GM19023 (cell line): Measurements from ENCODE around the gene BACH2.
"Not testable (repeated sequence)": the region's sequence is repeated elsewhere in the genome, so short reads cannot be mapped to it uniquely, and the experiment has no call there.

Experiments
- ATAC-seq: cut with Tn5 transposase; IDR thresholded peaks from one replicate; pipeline ENCODE4 v1.9.1; 2021; ENCODE audit warnings: mild to moderate bottlenecking, moderate library complexity; ENCODE audit not compliant: unreplicated experiment

BACH2 gene

DNA sequence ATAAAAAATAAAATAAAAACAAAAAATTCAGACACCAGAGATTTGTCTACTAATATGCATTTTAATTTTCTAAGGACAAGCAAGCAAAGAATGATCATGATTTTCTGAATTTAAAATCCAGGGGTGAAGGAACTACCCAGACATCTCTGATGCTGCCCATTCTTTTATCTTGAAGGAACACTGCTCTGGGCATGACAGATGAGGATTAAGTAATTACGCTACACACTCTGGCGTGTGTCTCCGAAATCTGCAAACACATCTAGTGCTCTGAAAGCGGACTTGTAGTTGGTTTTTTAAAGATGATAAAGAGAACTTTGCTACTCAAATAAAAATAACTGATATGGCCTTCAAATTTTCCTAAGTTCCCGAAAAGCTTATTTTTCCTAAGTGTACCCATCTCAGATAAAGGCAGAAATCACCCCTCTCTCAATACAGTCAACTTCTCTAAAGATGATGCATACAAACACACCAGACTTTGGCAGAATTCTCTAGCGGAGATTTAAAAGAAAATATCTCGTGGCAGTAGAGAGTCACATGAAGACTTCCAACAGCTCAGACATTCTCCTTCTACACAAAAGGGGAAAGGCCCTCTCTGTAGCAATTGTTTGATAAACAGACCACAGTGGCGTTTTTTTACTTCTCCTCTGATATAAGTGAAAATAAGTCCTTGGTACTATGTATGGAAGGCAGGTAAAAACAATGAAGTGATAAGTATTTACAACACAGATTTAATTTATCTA lies 133.8 kb downstream of the BACH2 start:
- ATAC-seq = no peak

DNA sequence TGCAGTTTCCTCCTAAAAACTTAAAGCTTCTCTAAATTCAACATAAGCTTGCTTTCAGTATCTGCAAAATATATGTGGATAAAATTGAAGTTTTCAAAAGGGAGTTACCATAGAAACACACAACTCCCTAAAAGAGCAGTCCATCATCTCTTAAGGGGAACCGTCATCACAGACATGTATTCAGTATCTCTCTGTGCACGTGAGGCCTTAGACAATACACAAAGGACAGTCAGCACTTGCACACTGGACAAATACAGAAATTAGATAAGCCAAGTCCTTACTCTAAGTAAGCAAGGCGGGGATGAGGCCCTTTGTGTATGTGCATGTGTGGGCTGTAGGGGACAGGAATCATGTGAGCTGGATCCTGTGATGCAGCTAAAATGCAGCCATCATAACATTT lies 136.6 kb downstream of the BACH2 start:
- ATAC-seq = no peak

DNA sequence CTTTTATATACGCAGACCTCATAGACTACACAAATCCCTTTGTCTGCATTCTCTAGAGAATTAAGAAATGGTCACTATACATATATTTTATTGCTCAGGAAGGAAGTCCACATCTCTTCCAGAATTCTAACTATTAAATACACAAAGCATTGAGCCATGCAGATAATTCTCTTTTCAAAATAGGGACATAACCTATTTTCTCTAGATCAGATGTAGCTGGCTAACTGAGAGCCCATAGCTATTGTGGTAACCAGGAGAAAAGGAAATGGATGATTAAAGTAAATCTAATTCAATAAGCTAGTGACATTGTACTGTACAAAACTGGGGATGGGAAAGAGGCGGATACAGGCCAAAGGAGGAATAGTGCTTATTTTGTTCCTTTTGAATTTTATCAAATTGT lies 137.2 kb downstream of the BACH2 start:
- ATAC-seq = no peak

DNA sequence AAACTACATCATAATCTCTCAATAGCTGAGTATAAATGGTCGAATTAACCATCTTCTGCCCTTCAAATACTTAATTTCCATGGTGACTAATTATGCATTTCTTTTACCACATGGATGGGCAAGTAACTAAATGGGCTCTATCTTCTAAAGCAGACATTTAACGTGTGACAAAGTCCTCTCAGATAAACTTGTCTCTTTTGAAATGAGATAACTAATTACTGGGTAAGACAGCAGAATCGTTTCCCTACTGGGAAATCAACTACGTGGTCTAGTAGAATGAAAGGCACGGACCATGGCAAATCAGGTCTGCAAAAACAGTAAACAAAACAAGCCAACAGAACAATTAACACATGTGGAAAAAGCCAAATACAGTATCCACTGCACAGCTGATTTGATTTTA lies 137.7 kb downstream of the BACH2 start:
- no peak for ATAC-seq

DNA sequence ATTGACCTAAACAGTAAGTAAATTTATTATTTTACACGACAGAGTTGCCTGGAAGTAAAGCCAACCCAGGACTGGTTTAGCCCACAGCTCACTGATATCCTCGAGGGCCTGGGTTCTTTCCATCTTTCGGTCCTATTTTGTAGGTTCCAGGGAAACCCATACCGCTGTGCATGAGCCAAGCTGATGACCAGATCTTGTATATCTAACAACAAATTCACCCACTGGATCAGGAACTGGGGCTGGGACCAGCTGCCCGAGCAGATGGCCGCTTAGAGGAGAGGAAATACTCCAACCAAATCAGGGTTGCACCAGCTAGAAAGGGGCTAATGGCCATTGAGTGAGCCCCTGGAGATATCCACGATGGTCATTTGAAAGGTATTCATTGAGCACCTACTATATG lies 139.2 kb downstream of the BACH2 start:
- ATAC-seq = no peak

DNA sequence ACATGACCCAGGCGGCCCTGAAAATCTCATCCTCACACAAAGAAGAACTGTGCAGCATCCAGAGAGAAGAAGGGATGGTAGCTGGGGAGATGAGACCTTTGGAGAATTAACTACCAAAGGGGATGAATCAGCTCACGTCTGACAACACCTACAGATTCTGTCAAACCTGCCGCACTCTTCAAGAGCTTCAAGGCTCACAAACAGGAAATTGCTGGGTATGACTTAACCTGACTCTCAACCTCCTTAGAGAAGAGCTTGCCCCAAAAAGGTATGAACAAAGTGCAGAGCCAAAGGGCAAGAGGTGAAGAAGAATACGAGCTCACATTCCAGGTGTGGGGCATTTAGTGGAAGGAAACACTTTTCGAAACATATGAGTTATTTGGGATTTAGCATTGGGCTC lies 139.8 kb downstream of the BACH2 start:
- ATAC-seq = no peak

DNA sequence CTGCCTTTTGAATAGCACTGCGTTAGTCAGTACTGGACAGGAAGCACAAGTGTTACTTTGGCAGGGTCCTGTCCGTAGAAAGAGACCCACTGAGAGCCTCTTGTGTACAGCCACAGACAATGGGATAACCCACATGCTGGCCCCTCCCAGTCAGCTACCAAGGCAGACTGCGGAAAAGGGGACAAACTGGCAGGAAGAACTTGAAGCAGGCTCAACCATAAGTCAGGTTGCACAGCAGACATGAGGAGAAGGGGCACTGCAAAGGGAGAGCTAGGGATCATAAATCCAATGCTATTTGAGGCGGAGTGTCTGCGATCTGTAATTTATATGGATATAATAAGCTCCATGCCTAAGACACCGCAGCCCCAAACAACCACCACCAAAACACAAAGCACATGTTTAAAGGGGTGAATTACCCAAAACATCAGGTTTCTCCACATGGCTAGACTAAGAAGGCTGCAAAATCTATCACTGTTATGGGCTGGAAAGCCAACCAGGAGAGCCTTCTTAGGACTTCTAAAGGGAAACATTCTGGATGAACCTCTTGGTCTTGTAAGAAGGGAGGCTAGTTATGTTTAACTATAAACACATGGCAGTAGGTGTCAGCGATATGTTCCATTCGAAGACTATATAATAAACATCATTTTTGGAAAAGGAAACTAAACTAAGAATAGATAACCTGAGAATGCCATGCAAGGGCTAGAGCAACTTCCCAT lies 141.7 kb downstream of the BACH2 start:
- no peak for ATAC-seq

DNA sequence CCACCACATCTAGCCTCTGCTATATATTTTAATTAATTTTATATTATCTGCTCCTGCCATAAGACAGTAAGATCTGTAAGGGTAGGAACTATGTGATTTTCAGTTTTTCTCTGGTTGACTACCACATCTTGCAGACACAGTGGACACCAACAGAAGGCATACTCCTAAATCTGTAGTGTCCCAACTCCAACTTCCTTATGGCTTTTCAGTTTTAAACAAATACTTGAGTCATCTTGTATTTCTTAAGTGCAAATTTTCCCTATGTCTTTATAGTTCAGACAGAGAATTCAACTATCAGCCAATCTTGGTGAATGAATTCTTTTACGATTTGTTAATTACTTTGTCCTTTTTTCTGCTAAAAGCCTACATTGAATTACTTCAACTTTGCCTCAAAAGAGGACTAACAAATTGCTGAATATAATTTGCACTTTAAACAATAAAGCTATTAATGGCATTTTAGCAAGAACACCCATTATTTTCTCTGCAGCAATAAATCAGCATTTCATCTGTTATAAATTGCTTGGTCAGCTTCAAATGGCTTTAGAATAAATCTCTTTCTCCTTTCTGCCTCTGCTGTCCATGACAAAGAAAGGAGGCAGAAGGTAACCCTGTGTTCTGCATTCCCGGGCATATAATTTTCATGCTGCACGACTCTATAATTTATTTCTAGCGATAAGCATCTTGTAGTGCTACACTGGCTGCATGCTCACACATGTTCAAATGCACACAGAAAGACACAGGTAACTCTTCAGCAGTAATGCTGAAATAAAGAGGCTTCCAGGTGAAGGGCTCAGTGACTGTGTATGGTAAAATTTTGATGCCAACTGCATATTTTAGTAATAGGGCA lies 144.8 kb downstream of the BACH2 start:
- ATAC-seq = no peak

DNA sequence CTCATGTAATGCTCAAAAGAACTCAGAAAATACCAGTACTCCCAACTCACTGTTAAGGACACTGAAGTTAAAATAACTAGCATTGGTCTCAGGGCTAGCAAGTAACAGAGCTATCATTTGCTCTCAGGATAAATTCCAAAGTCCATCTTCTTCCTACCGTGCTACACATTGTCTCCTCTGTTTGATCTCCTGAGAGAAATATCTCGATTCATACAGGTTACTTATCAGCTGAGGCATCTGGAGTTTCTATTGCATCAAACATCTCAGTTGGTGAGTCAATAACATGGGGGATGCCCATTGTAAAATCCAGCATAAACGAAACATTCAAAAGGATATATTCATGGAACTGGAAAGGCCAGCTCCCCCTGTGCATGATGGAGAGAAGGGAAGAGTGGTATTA lies 147.4 kb downstream of the BACH2 start:
- no peak for ATAC-seq

DNA sequence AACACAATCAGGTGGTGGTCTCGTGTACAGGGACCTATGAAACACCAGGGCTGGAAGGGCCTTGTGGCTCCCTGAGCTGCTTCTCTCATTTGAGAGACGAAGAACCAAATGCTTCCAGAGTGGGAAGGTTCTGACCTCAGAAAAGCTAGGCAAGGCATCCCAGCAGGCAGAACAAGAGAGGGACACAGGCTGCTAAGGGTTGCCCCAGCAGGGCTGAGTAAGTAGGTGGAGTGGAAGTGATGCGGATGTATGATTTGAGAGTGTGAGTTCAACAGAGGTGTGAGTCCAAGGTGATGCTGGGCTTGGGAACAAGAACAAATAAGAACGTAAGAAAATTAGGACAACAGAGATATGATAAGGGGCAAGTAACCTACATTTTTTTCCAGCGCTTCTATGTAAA lies 147.8 kb downstream of the BACH2 start:
- no peak for ATAC-seq

DNA sequence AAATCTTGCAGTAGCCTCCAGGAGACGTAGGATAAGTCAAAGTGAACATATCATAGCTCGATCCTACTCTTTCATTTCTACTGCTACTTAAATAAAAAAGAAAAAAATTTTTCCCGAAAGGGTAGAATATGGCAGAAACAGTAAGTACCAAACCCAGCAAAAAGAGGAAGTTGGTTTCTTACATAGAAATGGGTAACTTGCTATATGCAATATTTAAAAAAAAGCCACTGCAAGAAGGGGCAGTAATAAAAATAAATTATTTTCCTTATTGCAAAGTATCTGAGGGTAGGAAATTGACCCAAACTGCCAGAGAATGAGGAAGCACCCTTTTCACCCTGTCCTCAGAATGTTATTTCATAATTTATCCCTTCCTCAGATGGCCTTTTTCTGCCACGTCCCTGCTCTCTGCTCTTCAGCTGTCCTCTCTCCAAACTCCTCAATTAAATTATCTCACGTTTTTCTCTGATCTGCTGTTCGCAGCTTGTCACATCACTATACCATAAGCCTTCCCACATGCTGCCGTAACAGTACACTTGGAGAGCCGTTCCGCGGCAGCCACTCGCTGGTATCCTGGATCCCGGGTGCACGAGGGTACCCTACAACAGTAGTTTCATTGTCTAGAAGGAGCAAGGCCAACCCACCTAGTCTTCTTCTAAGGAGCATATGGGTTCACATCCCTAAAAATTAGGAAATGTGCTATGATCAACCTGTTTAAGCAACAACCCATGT lies 149.6 kb downstream of the BACH2 start:
- no peak for ATAC-seq

DNA sequence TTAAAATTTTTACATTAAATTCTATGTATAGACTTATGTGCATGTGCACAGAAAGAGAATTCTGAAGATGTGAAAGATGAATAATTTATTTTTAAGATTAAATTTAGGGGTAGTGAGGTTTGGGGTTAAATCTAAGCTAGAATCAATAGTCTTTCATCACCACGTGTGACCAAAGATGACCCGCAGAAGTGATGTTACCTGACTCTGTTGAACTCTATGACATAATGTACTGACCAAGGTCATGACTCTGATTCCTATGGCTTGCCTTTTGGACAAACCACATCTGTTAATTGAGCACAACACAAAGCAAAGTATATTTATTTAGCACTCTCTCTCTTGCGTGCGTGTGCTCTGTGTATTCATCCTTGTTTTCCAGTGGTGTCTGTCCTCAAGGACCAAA lies 150.6 kb downstream of the BACH2 start:
- ATAC-seq = no peak

DNA sequence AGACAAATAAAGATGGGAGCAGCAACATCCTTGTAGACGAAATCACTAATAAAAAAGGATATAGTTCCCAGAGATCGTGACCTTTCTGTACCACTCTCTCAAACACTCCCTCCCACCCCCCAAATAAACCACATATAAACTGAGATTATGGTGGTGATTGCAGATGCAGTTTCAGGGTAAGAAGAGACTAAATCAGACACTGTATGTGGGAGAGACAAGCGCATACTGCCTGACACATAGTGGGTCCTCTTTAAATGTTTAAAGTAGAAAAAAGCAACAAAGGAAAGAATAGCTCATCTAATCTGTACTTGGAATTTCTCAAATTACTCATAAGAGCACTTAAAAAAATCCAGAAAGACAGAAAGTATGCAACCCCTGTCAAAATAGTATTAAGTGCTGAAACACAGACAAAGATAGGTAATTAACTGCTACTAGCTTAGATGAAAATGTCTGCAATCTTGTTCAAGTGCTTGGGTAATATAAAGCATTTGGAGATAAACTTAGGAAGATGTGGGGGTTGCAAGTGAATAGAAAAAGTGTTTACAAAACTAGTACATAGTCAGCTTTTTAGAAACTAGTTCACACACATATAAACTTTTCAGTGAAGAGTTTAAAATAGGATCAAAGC lies 151.6 kb downstream of the BACH2 start:
- ATAC-seq = no peak

DNA sequence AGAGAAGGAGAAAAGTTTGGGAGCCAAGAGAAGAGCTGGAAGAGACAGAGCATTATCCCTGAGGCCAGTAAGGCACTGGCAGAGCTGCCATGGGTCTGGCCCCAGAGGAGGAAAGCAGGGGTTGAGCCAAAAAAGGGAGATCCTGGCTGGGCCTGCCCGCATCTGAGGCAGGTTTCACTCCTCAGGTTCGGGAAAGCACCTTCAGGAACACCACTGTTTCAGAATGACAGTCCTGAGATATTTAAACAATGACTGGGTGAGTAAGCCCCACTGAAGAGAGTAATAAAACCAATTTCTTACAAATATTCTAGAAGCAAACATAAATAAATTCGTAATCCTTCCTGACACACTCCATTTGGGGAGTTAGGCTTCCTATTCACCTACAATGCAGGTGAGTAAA lies 152.2 kb downstream of the BACH2 start:
- no peak for ATAC-seq

DNA sequence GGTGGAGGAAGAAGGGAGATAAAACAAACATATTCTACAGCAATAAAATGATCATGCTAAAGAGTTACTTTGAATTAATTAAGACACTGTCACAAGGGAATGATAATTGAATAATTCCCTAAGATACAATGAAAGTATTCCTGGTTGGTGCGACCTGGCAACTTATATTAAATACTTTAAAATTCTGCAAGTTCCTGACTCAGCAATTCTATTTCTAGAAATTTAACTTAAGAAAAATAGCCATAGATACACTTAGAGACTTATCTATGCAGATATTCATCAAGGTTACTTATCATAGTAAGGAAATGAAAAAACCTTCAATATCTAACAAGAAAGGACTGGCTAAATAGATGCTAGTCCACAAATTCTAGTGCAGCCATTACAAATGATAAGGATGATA lies 156.0 kb downstream of the BACH2 start:
- no peak for ATAC-seq

DNA sequence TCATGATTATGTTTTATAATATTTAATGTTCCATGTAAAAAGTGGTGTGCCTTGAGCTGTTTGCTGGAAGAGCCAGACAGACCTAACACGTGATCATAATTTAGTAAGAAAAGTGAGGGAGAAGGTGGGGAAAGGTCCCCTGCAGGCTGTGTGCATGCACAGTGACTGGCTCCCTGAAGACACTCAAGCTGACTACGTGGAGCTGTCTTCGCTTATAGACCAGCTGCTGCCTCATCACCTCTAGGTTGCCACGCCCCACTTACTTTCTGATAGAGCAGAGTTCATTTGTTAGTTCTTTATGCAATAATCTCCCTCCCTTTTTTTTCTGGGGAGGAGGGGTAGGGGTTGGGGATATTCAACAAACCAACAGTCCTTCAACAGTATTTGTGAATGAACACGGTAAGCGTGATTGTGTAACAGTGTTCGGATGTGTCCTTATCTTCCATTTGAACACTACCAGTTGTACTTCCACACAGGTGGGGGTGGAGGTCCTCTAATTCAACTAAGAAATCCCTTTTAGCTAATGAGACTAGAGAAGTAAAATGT lies 157.3 kb downstream of the BACH2 start:
- no peak for ATAC-seq

DNA sequence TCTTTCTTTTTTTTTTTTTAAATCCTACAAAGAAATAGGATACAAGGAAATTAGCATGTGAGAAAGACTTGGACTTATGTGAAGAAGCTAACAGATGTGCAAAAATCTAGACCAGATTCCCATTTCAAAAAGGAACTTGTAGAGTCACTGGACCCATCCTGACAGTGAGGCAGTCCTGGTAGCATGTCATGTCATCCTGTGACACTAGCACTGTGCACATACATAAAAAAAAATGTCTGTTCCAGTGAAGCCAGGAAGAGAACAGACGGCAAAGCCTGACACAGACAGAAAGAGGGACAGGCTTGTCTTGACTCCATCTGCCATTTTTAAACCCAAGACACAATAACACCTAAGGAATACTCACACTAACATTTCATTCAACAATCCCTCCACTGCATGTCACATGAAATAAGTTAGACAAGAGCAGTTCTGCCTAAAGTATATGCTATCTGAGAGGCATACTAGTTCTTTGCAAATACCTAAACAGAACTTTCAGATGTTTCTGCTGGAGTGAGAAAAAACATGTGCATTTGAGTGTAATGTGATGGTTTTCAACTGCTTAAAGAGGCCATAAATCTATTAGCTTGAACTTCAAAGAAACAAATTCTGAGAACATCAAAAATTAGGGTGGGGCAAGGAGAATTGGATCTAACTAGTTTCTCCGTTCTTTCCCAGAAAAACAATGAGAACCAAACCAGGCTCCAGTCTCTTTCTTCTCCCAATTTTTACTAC lies 159.6 kb downstream of the BACH2 start:
- no peak for ATAC-seq

DNA sequence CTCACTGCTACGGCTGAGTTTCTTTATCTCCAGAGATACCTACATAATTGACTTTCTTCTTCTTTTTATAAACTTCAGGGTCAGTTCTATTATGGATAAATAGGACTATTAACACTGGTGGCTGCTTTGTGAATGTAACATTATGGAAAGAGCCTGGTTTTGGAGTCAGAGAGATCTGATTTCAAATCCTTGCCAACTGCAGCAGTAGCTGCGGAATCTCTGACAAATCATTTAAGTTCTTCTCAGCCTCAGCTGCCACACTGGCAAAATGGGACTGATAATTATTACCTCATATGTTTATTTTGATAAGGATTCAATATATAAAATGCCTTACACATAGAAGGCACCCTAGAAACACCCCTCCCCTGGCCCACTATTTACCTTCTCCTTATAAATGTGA lies 160.5 kb downstream of the BACH2 start:
- no peak for ATAC-seq

DNA sequence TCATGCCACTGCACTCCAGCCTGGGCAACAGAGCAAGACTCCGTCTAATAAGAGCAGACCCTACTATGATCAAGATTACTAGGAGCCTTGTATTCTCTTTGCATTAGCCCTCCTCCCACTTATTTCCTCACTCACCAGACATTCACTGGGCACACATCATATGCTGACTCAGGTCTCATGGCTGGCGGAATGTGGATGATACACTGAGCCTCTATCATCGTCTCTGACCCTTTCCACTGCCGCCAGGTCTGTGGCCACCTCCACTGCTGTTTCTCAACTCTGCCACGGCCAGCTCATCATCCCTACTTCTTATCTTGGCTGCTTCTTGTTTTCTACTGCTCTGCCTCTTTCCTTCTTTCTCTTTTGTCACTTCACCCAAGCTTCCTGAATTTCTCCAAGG lies 161.0 kb downstream of the BACH2 start:
- ATAC-seq = no peak

DNA sequence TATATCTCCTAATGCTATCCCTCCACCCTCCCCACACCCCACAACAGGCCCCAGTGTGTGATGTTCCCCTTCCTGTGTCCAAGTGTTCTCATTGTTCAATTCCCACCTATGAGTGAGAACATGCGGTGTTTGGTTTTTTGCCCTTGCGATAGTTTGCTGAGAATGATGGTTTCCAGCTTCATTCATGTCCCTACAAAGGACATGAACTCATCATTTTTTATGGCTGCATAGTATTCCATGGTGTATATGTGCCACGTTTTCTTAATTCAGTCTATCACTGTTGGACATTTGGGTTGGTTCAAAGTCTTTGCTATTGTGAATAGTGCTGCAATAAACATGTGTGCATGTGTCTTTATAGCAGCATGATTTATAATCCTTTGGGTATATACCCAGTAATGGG lies 163.0 kb downstream of the BACH2 start:
- ATAC-seq = not testable (repeated sequence)
